Measurements from ENCODE around the gene U2SURP.

DNA sequence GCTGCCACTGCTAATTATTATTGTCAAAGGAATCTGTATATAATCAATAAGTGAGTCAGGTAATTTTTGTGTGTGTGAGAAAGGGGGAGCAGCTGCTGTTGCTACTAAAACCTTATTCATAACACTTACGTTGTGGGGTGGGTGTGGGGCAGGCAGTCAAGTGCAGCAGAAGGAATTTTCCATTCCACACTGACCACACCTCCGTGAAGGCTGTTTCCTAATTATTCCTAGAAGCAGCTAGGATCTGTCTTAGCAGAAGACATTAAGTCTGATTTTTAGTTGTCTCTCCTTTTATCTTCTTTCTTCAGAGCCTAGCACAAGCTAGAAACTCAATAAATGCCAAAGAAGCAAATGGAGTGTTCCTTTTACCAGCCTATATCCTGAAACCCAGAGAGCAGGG, 4.0 kb upstream of the U2SURP start:
- TF ChIP-seq CTCF (IDR thresholded peaks at IDR 0.05) (no peak), POLR2AphosphoS5 (IDR thresholded peaks at IDR 0.05) (no peak), EP300 (IDR thresholded peaks at IDR 0.05) (no peak), POLR2A (IDR thresholded peaks at IDR 0.05; ENCODE audit: low read depth) (no peak)
